ENCODE measurements around the gene LRRC75A.

The LRRC75A gene

DNA sequence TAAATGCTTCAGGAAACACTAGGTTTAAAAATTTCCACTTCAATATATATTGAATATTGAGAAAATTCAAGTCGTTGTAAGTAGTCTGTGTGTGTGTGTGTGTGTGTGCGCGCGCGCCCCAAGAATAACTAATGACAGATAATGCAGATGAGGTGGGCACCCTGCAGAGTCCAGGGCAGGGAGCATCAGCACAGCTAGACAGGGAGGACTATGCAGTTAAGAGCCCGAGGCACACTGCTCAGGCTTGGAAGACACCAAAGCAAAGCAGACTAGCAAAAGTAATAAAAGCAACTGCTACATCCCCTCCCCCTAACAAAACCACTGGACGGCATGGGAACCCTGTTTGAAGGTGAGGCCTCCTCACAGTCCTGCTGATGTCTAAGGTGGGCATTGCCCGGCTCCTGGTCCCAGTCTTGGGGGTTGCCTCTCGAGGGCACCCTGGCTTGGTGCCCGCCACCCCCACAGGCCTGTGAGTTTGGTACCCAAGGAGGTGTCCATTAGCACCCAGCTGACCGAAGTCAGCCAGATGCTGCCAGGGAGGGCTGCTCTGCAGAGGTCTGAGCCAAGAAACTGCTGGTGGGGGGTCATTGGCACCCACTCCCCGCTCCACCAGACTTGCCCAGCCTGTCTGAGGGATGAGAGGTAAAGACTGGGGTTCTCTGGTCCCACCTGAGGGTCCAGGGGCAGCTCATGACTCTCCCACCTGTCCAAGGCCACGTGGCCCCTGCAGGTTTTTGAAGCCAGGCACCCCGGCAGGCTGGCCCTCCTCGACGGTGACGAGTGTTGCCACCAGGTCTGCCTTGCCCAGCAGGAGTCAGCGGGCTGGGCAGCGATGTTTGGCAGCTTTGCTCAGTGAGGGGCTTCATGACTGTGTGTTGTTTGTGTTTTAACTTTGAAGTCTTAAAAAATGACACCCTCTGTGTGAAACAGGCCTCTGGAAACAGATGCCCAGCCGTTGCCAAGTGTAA, 18.7 kb downstream of the LRRC75A start:
- no peak for DNase-seq

DNA sequence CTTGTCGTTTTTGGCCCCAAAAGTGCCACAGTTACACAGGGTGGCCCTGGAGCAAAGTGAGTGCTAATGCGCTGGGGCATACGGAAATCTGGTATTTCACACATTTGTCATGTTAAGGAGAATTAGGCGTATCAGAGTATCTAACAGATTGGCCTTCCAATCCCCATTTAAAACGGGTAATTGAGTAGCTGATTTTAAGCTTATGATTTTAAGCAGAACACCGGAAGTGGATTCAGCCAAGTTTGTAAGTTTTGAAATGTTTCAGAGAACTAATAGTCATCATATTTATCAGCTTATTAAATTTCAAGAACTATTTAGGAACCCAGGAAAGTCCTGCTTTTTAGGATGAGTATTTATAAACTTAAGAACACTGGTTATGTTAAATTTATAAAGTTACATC, 19.5 kb downstream of the LRRC75A start:
- DNase-seq, result no peak

DNA sequence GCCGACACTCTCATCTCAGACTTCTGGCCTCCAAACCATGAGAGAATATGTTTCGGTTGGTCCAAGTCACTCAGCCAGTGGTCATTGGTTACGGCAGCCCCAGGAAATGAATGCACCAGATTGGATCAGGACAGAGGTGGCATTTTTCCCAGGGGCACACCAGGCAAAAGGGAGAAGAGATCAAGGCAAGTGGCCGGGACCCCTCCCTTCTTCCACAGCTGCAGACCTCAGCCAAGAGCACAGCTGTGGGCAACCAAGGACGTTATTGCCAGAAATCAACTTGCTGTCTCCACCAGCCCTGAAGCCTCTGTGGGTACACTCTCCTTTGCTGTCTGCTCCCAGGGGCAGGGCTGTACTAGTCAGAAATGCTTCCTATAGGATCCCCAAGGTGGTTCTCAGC, 20.7 kb downstream of the LRRC75A start:
- DNase-seq, result no peak

DNA sequence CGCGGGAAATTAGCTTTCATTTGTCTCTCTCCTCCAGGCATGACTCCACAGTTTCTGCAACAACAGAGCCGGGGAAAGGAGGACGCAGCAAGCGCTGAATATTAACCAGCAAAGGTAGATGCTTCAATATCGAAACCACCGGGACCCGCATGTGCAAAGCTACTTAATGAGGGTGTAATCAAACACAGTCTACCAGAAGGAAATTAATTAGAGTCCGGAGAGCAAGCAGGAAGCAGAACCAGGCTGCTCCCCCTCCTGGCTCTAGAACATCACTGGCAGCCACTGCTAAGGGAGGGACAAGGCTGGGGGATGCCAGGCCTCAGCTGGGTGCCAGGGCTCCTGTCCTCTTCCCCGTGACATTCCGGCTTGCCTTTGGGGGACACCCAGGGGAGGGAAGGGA, 21.7 kb downstream of the LRRC75A start:
- peak in 31 of 56 donors; percentile 13 to 74 (median 41) for DNase-seq

DNA sequence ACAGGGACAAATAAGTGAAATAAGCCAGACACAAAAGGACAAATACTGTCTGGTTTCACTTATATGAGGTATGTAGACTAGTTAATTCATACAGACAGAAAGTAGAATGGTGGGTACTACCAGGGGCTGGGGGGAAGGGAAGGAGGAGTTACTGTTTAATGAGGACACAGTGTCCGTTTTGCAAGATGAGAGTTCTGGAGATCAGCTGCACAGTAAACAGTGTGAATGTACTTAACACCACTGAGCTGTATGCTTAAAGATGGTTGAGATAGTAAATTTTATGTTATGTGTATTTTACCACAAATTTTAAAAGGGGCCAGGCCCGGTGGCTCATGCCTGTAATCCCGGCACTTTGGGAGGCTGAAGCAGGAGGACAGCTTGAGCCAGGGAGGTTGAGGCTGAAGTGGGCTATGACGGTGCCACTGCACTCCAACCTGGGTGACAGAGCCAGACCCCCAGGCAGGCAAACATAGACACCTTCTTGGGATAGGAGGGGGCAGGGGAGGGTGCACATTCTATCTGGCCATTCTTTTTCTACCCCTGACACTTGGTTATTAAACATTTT, 23.5 kb downstream of the LRRC75A start:
- no peak for DNase-seq

DNA sequence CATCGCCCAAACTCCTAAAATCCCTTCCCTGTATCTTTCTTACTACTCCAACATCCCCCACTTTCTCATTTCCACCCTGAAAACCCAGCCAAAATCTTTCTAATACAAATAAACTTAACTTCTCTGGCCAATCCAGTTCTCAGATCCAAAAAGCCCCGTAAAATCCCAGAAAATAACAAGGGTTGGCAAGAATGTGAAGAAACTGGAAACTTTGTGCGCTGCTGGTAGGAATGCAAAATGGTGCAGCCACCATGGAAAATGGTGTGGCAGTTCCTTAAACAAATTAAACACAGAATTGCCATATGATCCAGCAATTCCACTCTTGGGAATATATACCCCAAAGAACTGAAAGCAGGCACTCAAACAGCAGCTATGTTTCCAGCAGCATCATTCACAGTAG, 24.1 kb downstream of the LRRC75A start:
- no peak for DNase-seq

DNA sequence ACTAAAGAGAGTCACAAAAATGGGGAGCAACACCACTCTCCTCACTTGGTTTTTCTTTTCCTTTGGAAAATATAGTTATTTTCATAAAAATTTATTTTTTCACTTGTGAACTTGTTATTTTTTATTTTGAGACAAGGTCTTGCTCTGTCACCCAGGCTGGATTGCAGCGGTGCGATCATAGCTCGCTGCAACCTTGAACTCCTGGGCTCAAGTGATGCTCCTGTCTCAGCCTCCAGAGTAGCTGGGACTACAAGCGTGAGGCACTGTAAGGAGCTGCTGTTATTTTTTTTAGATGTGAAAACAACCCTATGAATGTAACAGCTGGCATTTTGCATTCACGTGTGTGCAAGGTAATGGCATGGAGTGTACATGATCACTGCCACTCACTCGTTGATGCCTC, 24.9 kb downstream of the LRRC75A start:
- no peak for DNase-seq

DNA sequence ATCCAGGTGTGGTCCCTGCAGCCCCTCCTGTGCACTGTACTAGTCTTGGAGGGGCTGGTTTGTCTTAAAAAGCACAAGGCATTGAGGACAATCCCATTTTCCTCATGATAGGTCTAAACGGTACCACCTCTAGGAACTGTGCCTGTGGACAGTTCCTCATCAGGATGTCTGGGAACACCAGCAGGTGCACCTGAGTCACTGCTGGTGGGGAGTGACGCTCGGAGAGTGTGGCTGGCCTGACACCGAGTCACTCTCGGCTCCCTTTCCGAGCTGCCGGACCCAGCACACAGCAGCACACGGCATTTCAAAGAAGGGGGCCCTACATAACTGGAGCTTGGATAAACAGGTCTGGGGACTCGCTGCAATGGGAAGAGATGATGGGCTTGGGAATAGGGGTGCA, 25.6 kb downstream of the LRRC75A start:
- DNase-seq, result no peak

DNA sequence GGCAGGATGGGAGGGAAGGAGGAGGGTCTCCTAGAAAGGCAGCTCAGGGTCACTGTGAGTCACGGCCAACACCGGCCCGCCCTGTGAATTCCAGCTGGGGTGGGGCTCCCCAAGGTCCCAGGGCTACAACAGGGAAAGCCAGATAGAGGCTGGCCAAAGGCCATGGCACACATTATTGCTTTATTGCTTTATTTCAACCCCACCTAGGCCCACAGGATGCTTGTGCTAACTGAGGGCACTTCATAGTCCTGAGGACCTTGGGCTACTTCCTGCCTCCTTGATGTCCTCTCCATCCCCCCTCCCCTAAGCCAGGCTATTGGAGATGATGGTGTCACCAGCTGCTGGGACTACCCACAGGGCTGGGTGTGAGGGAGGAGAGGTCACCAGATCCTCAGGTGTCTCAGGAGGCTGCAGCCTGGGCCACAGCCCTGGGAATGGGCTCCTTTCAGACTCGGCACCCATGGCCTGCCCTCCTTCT, 26.1 kb downstream of the LRRC75A start:
- DNase-seq, result no peak

DNA sequence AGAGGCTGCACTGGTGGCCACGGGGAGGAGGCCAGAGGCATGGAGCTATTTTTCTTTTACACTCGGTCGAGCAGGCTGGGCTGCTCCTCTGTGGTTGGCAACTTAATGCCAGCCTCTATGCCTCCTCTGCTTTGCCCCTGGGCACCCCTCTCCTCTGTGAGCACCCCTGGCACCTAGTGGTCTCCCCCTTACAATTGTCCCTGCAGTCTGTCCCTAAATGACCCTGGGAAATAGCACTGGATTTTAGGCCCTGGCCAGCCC, 27.0 kb downstream of the LRRC75A start:
- DNase-seq, result no peak

DNA sequence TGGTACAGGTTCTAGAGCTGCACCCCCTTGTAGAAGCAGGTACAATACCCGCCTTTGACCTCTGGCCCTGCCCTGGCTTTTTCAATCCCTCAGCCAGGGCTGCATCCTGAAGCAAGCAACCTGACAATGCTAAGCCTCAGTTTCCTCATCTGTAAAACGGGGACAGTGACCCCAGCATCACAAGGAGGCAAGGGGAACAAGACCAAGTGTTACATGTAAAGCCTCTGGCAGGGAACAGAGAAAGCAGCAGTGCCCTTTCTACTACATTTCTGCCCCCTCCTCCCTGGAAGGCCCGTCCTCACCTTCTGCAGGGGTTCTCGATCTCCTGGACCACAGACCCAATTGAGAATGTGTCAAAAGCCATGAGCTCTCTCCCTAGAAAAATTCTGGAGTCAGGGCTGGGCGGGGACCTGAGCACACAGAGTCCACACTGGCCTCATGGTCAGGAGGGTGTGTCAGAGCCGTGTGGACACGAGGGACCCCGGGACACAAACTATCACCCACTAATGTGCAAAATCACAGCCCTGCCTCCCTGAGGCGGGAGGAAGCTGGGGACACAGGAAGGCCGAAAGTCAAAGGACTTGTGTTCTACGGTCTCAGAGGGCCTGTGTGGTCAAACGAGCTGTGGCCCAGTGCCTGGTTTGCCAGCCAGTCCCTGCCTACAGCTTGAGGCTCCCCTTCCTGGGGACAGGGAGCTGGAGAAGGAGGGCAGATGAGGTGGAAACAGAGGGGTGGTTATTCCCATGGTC, 27.5 kb downstream of the LRRC75A start:
- no peak for DNase-seq

DNA sequence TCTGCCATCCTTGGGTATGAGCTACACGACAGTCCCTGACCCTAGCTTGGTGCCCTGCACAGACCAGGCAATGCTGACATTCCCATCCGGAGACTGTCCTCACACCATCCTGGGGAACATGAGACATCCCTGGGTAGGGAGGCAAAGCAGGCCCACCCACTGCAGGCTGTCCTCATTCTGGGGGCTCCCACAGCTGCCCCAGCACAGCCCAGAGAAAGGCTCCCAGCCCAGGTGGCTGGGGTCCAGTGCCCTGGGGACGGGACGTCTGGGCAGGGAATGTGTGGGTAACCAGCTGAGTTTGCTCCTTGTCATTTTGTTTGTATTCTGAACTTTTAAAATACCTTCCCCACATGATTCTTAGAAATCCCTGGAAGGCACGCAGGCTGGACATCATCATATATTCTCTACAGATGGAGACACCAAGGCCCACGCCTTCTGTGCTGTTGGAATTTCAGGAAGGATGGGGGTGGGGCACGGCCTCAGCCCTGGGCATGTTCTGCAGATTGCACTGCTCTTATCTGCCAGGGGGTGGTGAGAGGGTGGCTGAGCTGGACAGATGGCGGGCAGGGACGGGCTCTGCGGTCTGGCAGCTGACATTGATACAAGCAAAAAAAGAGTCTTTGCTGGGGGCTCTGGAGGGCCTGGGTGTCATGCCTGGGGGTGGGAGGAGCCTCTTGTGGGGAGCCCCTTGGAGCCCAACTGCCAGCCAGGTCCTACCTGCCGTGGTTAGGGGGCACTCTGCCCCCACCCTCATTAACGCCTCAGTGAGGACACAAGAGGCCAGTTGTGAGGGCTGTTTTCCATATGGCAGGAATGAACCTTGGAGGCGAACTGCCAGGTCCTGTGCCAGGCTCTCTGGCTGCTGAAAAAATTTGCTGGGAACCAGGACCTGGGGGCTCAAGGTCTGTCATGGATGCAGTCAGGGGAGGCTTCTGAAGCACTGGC, 28.4 kb downstream of the LRRC75A start:
- peak in 6 of 56 donors; percentile 5 to 39 (median 14) for DNase-seq

DNA sequence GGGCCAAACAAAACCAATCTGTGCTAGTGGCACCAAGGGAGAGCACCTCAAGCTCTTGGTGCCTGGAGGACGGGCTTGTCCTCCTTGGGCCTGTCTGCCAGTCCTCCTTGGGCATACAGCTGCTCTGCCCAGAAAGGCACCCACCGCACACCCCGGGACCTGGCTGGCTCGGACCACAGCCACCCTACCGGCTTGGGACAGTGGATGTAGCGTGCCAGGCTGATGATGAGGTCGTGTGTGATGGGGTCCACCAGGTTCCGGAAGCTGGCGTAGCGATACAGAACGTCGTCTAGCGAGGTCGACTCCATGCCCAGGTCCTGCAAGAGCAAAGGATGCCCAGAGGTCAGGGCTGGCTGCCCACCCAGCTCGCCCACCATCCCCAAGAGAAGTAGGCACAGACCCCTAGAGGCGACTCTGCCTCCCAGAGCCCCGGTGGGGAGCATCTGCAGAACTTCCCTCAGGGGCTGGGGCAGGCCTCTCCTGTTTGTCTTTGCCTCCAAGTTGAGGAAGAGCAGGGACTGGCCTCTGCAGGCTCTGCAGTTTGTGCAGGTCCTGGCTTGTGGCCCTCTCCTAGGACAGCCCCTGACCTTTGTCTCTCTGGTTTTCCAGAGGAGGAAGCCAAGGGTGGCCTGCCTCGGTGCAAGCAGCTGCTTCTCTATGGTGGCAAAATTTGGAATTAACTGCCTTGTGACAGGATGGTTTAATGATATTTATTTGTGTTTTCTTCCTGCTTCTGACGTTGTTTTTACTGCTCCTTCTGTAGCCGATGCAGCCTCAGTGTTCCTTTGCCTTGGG, 29.7 kb downstream of the LRRC75A start:
- no peak for DNase-seq

DNA sequence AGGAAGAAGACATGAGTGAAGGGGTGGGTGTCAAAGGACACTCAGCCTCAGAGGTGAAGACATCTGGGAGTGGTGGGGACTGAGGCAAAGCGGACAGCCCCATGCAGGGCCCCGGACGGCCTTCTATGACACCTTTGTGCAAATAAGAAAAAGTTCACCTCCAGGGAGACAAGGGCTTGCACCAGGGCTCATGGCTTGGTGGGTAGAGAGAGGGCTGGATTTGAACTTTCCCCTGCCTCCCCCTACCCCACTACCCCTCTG, 30.5 kb downstream of the LRRC75A start:
- DNase-seq, result no peak

DNA sequence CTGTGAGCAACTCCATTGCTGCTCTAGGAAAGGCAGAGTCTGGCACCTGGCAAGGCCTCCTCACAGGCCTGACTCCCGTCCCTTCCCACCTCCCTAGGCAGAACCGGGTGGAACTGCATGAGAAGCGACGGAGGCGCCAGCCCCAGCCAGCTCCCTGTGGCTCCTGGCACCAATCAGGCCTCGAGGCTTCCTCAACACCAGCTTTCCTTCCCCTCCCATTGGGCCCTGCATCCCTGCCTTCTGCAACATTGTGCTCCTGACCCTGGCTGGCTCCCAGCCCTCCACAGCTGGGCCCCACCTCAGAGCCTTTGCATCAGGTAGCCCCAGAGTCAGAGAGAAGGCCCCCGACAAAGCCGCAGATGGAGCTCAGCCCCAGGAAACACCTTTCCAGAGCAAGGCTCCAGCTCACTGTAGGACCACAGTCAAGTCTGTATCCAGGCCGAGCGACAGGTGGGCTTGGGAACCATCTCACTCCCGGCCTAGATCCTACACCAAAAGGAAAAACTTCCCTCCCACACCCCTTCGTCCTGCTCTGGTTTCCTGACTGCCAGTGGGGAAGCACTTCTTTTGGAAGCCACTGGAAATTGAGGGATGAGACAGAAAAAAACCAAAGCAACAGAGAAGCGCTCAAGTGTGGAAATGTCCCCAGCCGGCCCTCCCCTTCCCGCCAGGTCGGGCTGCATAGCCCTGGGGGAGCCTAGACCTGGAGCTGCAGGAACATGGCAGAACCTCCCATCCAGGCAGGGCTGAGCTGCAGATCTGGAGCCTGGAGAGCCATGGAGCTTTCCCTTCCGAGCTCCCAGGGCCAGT, 31.0 kb downstream of the LRRC75A start:
- DNase-seq, result no peak

DNA sequence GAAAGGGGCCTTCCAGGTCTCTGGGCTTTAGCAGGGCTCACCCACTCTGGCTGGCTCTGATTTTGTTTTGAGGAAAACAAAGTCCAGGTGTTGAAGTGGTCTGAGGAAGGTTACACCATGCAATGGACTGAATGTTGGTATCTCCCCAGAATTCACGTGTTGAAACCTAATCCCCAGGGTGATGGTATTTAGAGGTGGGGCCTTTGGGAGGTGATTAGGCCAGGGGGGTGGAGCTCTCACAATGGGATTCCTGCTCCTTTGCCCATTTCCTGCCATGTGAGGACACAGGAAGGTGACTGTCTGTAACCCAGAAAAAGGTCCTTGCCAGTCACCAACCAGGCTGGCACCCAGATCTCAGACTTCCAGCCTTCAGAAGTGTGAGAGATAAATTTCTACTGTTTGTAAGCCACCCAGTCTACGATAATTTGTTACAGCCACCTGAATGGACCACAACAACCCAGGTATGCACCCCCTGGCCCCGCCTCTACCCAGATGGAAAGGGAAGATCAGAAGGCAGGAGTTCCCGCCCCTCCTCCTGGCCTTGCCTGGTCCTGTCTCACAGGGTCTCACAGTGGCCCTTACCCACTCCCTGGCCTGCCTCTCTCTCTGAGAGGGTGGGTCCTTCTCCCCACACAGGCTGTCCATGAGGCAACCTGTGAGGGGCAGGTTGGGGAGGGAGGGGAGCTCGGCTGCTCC, 32.0 kb downstream of the LRRC75A start:
- DNase-seq, result no peak

DNA sequence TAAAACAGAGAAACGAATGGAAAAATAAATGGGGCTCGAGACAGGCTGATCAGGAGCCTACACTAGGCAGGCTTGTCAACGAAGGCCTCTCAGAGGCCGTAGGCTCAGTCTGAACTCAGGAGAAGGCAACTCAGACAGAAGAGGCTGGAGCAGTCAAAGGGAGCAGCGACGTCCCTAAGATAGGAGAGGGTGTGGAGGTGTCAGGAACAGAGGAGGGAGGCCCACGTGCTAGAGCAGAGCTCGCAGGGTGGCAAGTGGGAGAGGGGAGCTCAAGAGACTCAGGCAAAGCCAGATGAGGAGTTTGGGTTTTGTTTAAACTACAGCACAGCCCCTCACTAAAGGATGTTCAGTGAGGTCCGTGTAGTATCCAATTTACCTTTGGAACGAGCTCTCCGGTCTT, 32.7 kb downstream of the LRRC75A start:
- DNase-seq, result no peak

DNA sequence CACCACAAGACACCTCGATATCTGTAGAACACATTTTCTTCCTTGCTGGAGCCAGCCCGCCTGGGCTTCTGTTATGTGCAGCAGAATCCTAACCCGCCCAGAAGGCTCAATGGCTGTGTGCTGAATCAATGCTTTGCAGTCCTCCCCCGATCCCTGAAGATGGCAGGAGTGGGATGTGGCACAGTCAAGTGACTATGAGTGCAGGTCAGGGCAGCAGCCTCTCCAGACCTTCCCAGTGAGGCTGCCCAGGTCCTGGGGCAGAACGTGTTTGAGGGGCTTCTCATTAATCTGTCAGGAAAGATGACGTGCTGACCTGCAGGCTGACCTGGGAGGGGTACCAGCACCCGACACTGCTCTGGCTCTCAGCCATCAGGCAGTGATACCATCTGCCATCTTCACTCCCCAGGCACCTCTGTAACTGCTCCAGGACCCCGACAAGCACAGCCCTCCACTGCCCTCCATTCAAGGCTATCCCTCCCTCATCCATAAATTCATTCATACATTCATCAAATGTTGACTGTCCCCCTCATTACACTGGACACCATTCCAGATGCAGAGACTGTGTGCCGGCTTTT, 35.2 kb downstream of the LRRC75A start:
- peak in 7 of 56 donors; percentile 13 to 27 (median 21) for DNase-seq
